ENCODE data around the gene FBP2.

GRCh38 chr9:94528886-94529285 is 64.7 kb downstream of the FBP2 start:
- TF ChIP-seq CTCF (tag by site-specific recombination; IDR thresholded peaks at IDR 0.05) (no peak), IKZF3 (tag by site-specific recombination; IDR thresholded peaks at IDR 0.05) (no peak)
